ENCODE measurements around the gene THSD7A.

DNA sequence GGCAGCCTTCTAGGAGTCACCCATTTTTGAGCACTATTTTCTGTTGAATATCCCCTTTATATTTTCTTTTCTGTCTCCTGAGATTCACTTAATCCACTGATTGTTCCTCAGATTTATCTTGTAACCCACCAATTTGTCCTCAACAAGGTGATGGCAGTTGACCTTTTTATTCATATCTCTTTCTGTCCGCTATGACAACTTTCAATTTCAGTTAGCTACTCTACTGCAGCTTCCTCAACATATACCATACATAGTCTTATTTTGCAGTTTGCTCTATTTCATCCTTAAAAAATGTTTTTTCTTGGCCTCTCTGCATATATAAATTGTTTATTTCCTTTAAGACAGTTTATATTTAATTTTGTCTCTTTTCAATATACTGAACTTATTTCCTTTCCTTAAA lies 101.3 kb downstream of the THSD7A start:
- TF ChIP-seq, protein P1, sequence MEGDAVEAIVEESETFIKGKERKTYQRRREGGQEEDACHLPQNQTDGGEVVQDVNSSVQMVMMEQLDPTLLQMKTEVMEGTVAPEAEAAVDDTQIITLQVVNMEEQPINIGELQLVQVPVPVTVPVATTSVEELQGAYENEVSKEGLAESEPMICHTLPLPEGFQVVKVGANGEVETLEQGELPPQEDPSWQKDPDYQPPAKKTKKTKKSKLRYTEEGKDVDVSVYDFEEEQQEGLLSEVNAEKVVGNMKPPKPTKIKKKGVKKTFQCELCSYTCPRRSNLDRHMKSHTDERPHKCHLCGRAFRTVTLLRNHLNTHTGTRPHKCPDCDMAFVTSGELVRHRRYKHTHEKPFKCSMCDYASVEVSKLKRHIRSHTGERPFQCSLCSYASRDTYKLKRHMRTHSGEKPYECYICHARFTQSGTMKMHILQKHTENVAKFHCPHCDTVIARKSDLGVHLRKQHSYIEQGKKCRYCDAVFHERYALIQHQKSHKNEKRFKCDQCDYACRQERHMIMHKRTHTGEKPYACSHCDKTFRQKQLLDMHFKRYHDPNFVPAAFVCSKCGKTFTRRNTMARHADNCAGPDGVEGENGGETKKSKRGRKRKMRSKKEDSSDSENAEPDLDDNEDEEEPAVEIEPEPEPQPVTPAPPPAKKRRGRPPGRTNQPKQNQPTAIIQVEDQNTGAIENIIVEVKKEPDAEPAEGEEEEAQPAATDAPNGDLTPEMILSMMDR (optimal IDR thresholded peaks at IDR 0.05 in 1 of 3, IDR thresholded peaks at IDR 0.05 in 1 of 3, conservative IDR thresholded peaks at IDR 0.05 in 1 of 3; ENCODE audit: extremely low read depth in 1 of 3, insufficient read depth in 2 of 3, low read length in 3 of 3) = no peak
- no peak for TF ChIP-seq EZH2 (IDR thresholded peaks at IDR 0.05; ENCODE audit: low read length)

Measured in keratinocyte (primary cell).